Hematopoietic multipotent progenitor cell treated with erythropoietin and hydrocortisone succinate and interleukin-3 and kit ligand, for 17 days (in vitro differentiated cells): Measurements from ENCODE around the gene SMIM12.
A peak's percentile ranks its signal among the peaks of the same experiment; 100 is the strongest.

Experiments used
- DNase-seq: peaks from one replicate; pipeline ENCODE4 v3.0.0-alpha.2; 2015; ENCODE audit warnings: low spot score

SMIM12 gene

DNA sequence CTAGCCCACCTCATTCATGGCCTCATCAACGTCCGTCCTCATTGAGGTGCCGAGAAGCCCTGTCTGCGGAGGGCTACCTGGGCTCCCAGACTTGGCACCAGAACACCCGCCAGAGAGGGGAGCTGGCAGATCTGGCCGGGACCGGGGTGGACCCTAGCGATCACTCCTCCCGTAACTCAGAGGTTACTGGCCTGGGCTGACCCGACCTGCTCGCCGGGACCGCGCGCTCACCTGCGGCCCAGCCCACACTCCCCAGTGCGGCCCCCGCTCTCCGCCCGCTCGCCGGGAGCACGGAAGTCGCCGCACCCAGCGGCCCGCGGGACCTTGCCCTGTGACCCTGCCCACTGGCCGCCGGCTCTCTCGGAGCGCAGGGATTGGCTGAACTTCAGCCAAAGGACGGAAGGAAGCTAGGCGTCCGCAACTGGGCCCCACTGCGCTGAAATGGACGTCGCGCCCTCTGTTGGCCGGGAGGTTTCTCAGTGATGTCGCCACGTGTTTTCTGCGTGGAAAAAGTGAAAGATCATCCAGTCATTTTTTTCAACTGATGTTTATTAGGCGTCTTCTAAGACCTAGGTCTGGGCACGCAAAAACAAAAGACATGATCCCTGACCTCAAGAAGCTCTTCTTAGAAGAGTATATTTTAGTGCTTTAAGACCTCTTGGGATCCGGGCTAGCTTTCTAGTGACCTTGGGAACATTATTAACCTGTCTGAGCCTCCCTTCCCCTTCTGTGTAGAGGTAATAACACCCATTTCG is at the start of gene SMIM12:
Gene SMIM12, minus strand, starts transcription at position 304 of the 755 bp plus-strand sequence. CDS start 3,772 bp downstream, outside the sequence.
- peak; percentile 97 for DNase-seq

DNA sequence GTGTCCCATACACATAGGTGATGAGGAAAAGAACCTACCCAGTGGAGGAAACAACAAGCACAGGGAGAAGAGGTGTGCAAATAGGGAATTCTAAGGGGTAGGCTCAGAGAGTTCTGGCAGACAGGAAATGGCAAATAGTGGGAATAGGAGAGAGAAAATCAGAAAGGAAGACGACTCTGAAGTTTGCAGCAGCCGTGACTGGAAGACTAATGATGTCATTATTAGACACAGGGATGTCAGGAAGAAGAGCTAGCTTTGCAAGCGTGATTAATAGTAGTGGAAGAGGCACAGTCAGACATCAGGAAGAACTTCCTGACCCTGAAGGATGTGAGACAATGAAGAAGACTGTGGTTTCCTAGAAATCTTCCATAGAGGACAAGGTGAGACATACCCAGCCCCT is 48.8 kb upstream of the SMIM12 start:
- DNase-seq: no peak

DNA sequence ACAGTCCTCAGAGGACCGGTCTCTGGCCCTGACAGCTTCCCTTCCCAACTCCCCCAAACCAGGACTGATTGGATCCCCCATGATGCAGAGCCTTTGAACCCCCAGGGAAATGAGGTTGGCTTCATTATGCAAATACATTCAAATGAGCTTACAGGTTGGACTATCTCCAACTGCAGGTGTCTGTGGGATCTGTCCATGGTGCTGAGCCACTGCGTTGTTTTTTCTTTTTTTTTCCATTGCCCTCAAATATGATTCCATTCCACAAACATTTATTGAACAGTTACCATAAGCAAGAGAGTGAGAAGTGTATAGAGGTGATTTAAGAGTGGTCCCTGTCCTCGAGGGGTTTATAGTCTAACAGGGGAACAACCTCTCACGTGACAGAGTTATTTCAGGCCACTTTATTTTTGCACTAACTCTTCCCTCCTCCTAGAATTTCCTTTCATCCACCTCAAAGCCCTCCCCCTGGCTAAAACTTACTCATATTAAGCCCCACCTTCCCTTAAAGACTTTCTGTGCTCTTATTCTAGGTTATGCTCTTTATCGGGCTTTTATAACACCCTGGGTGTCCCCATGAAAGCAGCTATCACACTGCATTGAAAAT is 48.0 kb upstream of the SMIM12 start:
- DNase-seq: no peak

- no peak for DNase-seq
Measured at GRCh38 chr1:34906756-34907155, 47.2 kb upstream of the SMIM12 start.

DNA sequence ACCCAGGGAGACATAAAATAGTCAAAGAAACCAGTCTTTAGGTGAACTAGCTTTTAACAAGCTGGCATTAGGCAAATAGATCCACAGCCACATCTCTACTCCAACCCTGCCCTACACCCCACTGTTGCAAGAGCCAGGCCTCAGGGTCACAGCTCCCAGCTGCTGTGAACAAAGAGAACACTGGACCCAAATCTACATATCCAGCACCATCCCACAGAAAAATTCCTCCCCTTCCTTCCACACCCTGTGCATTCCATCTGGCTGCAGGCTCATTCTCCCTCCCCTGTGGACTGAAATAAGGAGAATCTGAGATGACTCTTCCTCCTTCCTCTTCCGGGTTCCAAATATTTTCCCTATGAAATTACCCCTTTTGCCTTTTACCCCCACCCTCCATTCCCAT is 46.7 kb upstream of the SMIM12 start:
- DNase-seq: no peak

GRCh38 chr1:34905098-34905459 is 45.5 kb upstream of the SMIM12 start:
- DNase-seq: no peak

- DNase-seq: no peak
Measured at GRCh38 chr1:34904236-34905097, 44.9 kb upstream of the SMIM12 start.

GRCh38 chr1:34901919-34902318 is 42.4 kb upstream of the SMIM12 start:
- no peak for DNase-seq

DNA sequence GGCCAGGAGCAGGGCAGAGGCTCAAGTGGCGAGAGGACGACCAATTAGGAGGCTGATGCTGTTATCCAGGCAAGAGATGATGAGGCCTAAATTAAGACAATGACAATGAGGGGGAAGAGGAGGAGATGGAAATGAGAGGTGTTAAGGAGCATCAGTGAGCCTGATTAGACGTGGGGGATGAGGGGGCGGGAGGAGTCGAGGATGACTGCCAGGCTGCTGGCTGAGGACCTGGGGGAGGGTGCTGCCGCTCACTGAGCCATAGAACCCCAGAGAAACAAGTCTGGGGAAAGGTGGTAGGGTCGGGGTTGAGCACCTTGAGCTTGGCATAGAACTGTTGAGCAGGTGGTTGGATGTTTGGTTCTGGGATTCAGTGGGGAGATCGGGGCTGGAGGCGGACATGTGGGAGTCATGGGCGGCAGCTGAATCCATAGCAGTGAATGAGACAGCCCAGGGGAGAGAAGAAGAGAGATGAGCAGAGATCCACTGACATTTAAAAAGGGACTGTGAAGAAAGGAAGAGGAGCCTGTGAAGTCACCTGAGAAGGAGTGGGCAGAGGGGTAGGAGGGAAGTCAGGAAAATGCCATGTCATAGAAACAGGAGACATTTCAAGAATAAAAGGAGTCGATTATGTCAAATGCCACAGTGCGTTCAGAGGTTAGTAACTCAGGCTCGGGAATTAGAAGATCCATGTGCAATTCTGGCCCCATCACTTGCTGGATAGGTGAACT is 41.4 kb upstream of the SMIM12 start:
- DNase-seq: no peak

DNA sequence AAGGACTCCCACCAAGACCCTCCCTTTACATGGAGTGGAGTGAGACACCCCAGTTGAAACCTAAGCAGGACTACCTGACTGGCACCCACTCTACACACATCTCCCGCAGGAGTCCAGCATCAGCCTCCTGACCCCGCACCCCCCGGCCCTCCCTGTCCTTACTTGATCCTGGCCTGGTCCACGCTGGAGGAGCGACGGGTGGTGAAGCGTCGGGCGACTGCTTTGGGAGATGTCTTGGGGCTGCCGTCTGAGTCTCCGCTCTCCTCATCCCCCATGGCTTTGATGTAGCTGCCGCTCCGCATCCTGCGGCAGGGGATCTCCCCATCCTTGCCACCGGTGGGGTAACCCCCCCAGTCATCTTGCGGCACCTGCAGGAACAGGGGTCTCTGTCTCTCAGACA is 40.4 kb upstream of the SMIM12 start:
- DNase-seq: no peak

DNA sequence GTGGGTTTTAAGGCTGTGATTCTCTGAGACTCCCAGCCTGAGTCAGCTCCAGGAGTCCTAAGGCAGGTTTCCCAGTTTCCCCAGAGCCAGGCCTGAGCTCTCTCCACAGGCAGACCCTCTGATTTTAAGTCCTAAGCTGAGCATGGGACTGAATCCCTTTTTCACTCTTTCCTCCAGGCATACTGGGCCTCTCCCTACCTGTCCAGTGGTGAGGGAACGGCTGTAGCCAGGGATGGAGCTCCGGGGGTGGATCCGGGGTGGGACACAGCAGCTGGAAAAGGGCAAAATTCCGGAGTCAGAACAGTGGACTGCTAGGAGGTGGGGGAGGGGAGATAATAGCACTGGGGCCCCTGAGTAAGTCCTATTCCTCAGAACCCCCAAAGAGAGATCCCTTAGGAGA is 39.9 kb upstream of the SMIM12 start:
- DNase-seq: no peak

GRCh38 chr1:34898330-34898761 is 38.8 kb upstream of the SMIM12 start:
- DNase-seq: no peak

DNA sequence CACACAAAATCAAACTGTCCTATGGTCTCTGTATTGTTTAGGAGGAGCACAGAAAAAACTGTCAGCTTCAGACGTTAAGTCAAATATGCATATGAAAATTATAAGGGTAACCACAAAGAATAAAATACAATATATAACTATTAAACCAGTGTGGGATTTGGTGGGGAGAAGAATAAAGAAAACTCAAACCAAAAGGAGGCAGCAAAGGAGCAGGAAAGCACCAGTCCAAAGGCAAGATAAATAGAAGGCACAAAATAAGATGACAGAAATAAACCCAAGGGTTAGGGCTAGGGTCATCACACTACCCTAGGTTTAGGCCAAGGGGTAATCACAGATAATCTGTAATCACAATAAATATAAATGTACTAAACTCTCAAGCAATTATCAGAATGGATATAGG is 37.1 kb upstream of the SMIM12 start:
- no peak for DNase-seq

DNA sequence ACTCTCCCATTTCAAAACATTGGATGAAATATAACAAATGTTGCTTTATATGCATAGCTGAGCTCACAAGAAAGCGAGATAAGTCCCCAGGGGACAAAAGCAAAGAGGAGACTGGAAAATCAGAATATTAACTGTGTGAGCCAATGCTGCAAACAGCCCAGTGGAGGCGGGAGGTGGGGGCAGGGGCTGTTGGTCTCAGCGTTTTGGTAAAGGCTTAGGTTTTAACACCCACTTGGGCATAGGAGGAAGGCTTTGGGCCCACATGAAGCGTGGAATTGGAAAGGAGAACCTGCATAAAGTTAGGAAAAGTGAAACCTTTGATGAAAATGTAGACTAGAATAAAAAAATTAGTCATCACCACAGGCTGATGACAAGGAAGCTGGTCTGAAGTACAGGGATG is 30.2 kb upstream of the SMIM12 start:
- DNase-seq: no peak

DNA sequence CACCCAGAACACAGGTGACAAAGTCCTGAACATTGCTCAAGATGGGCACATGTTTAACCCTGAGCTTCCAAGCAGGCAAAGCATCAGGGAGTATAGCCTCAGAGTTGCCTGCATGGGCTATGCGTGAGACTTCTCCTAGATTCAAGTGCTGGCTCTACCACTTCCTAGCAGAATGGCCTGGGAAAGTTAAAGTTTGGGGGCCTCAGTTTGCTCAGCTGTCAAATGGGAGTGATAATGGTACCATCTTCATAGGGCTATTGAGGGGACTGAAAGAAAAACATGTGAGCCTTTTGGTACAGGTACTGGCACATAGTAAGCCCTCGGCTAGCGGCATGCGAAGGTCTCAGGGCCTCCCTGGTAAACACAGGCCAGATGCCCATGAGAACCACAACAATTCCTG is 28.0 kb upstream of the SMIM12 start:
- DNase-seq: no peak

DNA sequence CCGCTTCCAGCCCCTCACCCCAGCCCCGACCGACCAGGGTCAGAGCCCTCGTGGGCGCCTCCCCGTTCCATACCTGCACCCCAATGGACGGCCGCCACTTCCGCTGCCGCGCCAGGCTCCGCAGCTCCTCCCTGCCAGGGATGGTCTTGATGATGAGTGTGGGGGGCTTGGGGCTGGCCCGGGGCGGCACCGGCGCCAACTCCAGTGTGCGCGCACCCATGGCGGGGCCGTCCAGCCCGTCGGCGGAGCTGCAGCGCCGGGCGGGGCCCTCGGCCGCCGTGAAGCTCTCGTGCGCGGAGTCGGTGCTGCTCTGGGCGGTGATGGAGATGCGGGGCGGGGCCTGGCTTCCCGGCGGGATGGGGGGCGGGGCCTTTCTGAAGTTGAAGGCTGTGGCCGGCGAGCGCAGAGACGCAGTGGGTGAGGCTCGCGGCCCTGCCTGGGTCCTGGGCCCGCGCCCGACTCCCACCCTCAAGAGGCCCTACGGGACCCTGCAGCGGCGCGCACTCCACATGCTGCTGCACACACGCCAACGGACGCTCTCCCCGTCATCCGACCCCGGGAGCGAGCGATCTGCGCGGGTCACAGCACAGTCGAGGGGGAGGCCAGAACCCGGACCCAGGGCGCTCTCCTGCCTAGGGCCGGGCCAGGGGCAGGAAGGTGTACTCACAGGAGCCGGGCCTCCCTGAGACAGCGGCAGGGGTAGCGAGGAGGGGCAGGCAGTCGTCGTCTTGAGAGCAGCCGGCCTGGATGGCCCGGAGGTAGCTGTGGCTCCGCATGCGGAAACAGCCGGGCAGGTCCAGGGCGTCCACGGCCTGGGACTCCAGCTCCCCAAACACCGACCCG is 26.1 kb upstream of the SMIM12 start:
- no peak for DNase-seq

DNA sequence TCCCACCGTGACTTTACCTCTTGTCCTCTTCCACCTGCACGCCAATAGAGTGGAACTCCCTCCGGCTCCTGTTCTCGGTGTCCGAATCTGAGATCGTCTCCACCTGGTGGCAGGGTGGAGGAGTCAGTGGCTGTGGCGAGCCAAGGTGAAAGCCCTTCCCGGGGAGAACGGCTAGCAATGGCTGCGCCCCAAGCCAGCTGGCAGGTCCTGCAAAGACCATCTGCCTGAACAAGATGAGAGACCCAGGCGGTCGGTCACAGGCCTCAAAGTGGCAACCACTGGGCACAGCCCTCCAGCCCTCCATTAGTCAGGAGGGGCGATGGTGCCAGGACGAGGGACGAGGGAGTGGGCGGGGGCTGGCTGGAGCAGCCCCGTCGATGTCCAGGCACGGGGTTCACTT is 25.4 kb upstream of the SMIM12 start:
- no peak for DNase-seq

DNA sequence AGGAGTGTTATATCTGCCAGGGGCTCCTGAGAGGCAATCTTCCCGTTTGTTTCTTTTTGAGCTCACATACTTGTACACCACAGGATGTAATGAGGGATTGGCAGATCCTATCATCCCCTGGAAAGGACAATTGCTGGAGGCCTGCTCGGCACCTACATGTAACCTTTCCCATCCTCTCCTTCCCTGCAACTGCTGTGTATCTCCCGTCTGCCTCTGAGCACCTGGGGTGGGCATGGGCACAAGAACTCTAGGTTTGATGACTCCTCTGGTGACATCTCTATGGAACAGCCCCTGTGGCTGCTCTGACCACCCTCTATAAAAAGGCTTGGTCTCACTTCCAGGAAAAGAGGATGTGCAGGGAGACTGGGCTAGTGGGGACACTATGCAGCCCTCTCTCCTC is 25.0 kb upstream of the SMIM12 start:
- DNase-seq: no peak

DNA sequence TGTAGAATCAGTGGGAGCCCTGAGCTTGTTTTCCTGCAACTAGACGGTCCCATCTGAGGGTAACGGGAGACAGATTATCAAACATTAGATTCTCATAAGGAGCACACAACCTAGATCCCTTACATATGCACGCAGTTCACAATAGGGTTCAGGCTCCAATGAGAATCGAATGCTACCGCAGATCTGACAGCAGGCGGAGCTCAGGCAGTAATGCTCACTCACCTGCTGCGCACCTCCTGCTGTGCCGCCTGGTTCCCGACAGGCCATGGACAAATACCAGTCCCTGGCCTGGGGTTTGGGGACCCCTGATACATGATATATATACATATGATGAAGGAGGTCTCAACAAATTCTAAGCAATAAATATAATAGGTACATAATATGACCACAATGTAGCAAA is 19.7 kb upstream of the SMIM12 start:
- DNase-seq: no peak

- DNase-seq: no peak
Measured at GRCh38 chr1:34876406-34876805, 16.9 kb upstream of the SMIM12 start.

DNA sequence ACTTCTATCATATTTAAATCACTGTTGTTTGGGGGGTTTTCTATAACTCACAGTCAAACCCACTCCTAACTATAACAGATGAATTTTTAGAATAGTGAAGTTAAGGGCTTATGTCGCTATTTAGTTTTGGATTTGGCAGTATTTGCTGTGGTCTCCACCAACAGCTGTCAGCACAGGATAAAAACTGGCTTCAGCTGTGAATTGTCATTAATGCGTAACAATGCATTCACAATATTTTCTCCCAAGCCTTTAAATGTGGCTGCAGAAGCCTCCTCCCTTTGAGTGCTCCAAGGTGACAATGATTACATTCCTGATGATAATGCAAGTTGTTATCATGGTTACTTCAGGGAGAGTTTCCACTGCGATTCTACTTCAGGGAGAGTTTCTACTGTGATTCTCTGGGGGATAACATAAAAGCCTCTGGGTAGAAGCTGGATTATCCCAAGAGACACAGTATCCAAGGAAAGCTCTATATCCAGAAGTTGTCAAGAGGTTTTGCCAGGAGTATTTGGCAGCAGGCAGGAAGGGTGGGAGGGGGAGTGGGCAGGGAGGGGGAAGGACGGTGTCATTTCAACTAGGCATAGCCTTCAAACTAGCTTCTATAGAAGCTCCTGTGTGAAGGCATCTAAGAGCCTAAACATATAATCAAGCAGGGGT is 14.9 kb upstream of the SMIM12 start:
- DNase-seq: no peak
